CD8-positive, alpha-beta memory T cell (primary cell): ENCODE measurements around the gene ATP6V1G1. TPM values are rescaled to one million over a fixed set of nuclear protein-coding genes. Genes with fewer than 3 reads are reported as not detected.
A peak's percentile ranks its signal among the peaks of the same experiment; 100 is the strongest.

Source experiments
- CTCF ChIA-PET: fragments of 350-600 bp; sonication (Branson Sonifier 250); formaldehyde crosslinking; loops from one replicate; lab custom pipeline; 2021; ENCODE audit warnings: antibody characterized with exemption; lab: Charles Lee
- POLR2A ChIA-PET: fragments of 350-600 bp; sonication (Branson Sonifier 250); formaldehyde crosslinking; loops from one replicate; lab custom pipeline; 2021; ENCODE audit warnings: antibody characterized with exemption; lab: Charles Lee
- DNase-seq, 5 donors: peaks; one replicate each; pipeline versions ENCODE4 v3.0.0 to v3.0.0-alpha.2; 2020 to 2022; ENCODE audit warnings: mixed read lengths in 1 of 5
- H3K27ac ChIP-seq: one replicate; pipeline ENCODE4 v1.7.0; 2013; ENCODE audit warnings: low read depth, mild to moderate bottlenecking, low read length, moderate library complexity
- H3K27me3 ChIP-seq: 2 replicates; pipeline ENCODE4 v1.7.0; 2013; ENCODE audit warnings: low read length, mild to moderate bottlenecking; ENCODE audit not compliant: insufficient read depth, poor library complexity, severe bottlenecking
- H3K36me3 ChIP-seq: 2 replicates; pipeline ENCODE4 v1.7.0; 2013; ENCODE audit warnings: mild to moderate bottlenecking, low read length, moderate library complexity; ENCODE audit not compliant: insufficient read depth
- H3K4me1 ChIP-seq: 2 replicates; pipeline ENCODE4 v1.7.0; 2013; ENCODE audit warnings: mild to moderate bottlenecking, low read length, moderate library complexity; ENCODE audit not compliant: insufficient read depth
- H3K4me3 ChIP-seq: 2 replicates; pipeline ENCODE4 v1.7.0; 2013; ENCODE audit warnings: mild to moderate bottlenecking, low read length
- H3K9me3 ChIP-seq: 2 replicates; pipeline ENCODE4 v1.7.0; 2013; ENCODE audit warnings: mild to moderate bottlenecking, low read length
- H3K27ac Mint-ChIP-seq, 8 donors: one replicate each; pipeline ENCODE4 v1.8.0; 2020 to 2021; ENCODE audit warnings: mixed read lengths in 8 of 8, mild to moderate bottlenecking in 6 of 8, inconsistent platforms in 3 of 8, moderate library complexity in 3 of 8
- H3K27me3 Mint-ChIP-seq, 2 donors: one replicate each; pipeline ENCODE4 v1.8.0; 2020 to 2021; ENCODE audit warnings: mixed read lengths in 2 of 2, mild to moderate bottlenecking in 1 of 2, moderate library complexity in 1 of 2
- H3K36me3 Mint-ChIP-seq, 3 donors: one replicate each; pipeline ENCODE4 v1.8.0; 2020 to 2021; ENCODE audit warnings: mixed read lengths in 3 of 3, inconsistent platforms in 1 of 3, mild to moderate bottlenecking in 1 of 3
- H3K4me1 Mint-ChIP-seq, 3 donors: one replicate each; pipeline ENCODE4 v1.8.0; 2020 to 2021; ENCODE audit warnings: mixed read lengths in 3 of 3, inconsistent platforms in 1 of 3, mild to moderate bottlenecking in 1 of 3
- H3K4me3 Mint-ChIP-seq, 7 donors: one replicate each; pipeline ENCODE4 v1.8.0; 2020 to 2021; ENCODE audit warnings: mixed read lengths in 7 of 7, mild to moderate bottlenecking in 6 of 7, moderate library complexity in 4 of 7, inconsistent platforms in 2 of 7
- H3K9me3 Mint-ChIP-seq, 5 donors: one replicate each; pipeline ENCODE4 v1.8.0; 2020 to 2022; ENCODE audit warnings: mixed read lengths in 5 of 5, mild to moderate bottlenecking in 3 of 5, moderate library complexity in 2 of 5, inconsistent platforms in 1 of 5
- polyA plus RNA-seq: library from polyadenylated mRNA; unstranded; fragments of 300-500 nt; fragmentation: Illumina TruSeq; gene quantifications from one replicate; pipeline ENCODE4 v1.2.3, GENCODE V29; 2021
- total RNA-seq, 2 experiments: library from RNA; stranded (reverse); gene quantifications; one replicate each; pipeline ENCODE4 v1.2.3, GENCODE V29; 2021

Gene ATP6V1G1, protein sequence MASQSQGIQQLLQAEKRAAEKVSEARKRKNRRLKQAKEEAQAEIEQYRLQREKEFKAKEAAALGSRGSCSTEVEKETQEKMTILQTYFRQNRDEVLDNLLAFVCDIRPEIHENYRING
- 10 to 100 TPM; 48.2 to 49.0 TPM for total RNA-seq
- 278 TPM for polyA plus RNA-seq

DNA sequence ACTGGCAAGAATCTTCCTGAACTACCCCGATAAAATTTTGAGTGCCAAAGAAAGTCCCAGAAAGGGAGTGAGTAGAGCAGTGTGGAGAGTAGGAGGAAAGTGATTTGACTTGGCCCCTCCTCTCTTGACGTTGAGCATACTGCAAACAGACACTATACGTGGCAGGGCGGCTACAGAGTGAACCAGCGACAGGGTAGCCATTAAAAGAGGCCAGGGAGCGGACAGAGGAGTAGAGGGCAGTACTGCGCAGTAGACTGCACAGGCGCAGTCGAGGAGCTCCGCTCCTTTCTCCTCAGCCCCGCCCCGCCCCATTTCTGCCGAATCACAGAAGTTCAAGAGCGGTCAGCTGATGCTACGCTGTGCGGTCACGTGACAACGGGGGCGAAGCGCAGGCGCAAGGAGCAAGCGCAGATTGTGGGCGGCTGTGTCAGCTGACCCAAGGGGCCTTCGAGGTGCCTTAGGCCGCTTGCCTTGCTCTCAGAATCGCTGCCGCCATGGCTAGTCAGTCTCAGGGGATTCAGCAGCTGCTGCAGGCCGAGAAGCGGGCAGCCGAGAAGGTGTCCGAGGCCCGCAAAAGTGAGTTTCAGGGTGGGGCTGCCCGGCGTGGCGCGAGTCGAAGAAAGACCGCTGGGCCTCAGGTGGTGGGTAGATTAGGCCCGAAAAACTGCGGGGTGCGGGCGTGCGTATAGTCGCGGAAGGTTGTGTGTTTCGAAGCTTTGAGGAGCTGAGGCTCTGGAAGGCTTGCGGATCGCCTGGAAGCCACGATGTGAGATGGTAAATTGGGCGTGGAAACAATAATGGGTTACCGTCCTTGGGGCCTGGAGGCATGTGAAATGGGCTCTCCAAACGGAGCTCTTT lies at the start of gene ATP6V1G1:
TSS of gene ATP6V1G1 (plus strand) at position 425 of the 858 bp plus-strand sequence. CDS start at position 495, 70 bp downstream.
- H3K36me3 Mint-ChIP-seq = peaks cover 0 to 30% (median 5%) of the 10 kb centered on the region in 3 donors
- Histone ChIP-seq H3K4me1 (peaks cover 36% of the 10 kb centered on the region), H3K4me3 (peak within 1 kb of the TSS; percentile 81), H3K27me3 (no peaks in the 10 kb centered on the region), H3K27ac (peak within 1 kb of the TSS; percentile 91), H3K9me3 (no peaks in the 10 kb centered on the region), H3K36me3 (no peaks in the 10 kb centered on the region)
- DNase-seq = peak; percentile 96 to 99 (median 99)
- H3K27me3 Mint-ChIP-seq = peaks cover 0 to 5% of the 10 kb centered on the region in 2 donors
- H3K9me3 Mint-ChIP-seq = no peaks in the 10 kb centered on the region
- H3K4me1 Mint-ChIP-seq = peaks cover 50 to 55% (median 51%) of the 10 kb centered on the region in 3 donors
- CTCF ChIA-PET = interaction anchor here (0.8 to 1.4 kb wide), 8 partner anchors 11 to 93 kb away, joined by 3 to 11 read pairs (median 4); partner anchors contain the start of gene TMEM268
- H3K4me3 Mint-ChIP-seq = peak within 1 kb of the TSS; percentile 97 to 100 (median 99)
- peak within 1 kb of the TSS; percentile 98 to 100 (median 99) for H3K27ac Mint-ChIP-seq
- POLR2A ChIA-PET = interaction anchor here (0.5 to 2.0 kb wide), 11 partner anchors 10 to 342 kb away, joined by 3 to 22 read pairs (median 5); partner anchors contain the start of genes AKNA and TMEM268

DNA sequence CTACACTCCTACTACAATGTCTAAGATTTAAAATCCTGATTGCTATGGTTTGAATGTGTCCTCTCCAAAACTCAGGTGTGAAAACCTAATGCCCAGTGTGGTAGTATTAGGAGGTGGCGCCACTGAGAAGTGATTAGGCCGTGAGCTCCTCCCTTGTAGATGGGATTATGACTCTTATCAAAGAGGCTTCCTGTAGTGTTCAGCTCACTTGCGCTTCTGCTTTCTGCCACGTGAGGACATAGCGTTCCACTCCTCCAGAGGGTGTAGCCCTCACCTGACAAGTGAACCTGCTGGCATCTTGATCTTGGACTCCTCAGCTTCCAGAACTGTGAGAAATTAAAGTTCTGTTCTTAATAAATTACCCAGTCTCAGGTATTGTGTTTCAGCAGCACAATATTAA lies 49.3 kb upstream of the ATP6V1G1 start:
- H3K4me3 ChIP-seq = no peak overlapping the region
- DNase-seq = peak in 3 of 5 donors; percentile 7 to 52 (median 17)
- H3K27ac ChIP-seq = no peak overlapping the region
- Mint-ChIP-seq H3K36me3 (no peaks in the 10 kb centered on the region), H3K27me3 (peaks cover 2 to 10% of the 10 kb centered on the region in 2 donors), H3K4me3 (no peak overlapping the region), H3K9me3 (no peaks in the 10 kb centered on the region), H3K27ac (peak overlapping the region in 2 of 8 donors; percentile 6 to 81), H3K4me1 (peaks cover 0 to 5% (median 2%) of the 10 kb centered on the region in 3 donors)
- H3K27me3 ChIP-seq = no peaks in the 10 kb centered on the region
- no peaks in the 10 kb centered on the region for H3K4me1 ChIP-seq
- H3K36me3 ChIP-seq = no peaks in the 10 kb centered on the region
- POLR2A ChIA-PET = interaction anchor here (0.6 kb wide), 1 partner anchor 61 kb away, joined by 7 read pairs; no protein-coding TSS in a partner anchor
- CTCF ChIA-PET = interaction anchor here (0.9 to 1.5 kb wide), 6 partner anchors 9 to 133 kb away, joined by 3 to 6 read pairs (median 4); no protein-coding TSS in a partner anchor
- H3K9me3 ChIP-seq = no peaks in the 10 kb centered on the region

DNA sequence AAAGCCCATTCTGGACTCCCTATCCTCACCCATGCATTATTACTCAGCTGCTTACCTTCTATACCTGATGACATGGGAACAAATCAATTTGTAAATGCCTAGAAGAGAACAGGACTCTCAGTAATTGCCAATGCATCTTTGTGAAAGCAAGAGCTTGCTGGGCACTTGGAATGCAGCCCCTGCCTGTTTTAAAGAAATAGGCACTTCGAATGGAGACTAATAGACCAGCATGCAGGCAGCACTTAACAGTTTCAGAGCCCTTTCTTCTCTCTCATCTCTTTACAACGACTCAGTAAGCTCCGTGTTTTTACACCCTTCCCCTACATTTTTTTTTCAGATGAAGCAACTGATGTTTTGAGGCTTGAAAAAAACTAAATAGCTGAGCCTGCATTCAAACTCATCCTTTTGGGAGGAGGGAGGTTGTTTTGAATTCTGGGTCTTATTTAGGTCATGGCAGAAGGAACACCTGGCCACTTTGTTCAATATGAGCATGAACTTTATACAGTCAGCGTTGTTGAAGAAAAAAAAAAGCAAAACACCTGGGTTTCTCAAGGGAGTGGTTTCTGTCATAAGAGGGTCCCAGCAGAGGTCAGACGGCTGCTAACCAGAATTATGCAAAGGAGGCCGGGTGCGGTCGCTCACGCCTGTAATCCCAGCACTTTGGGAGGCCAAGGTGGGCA lies 47.7 kb upstream of the ATP6V1G1 start:
- Mint-ChIP-seq H3K9me3 (no peaks in the 10 kb centered on the region), H3K4me1 (peaks cover 0 to 5% (median 2%) of the 10 kb centered on the region in 3 donors), H3K4me3 (no peak overlapping the region), H3K36me3 (no peaks in the 10 kb centered on the region), H3K27ac (no peak overlapping the region), H3K27me3 (peaks cover 5% of the 10 kb centered on the region in 2 donors)
- no peaks in the 10 kb centered on the region for H3K36me3 ChIP-seq
- no peak overlapping the region for H3K4me3 ChIP-seq
- no peak for DNase-seq
- no peaks in the 10 kb centered on the region for H3K4me1 ChIP-seq
- no peak overlapping the region for H3K27ac ChIP-seq
- CTCF ChIA-PET = no interaction called here
- H3K27me3 ChIP-seq = no peaks in the 10 kb centered on the region
- H3K9me3 ChIP-seq = no peaks in the 10 kb centered on the region
- POLR2A ChIA-PET = no interaction called here

DNA sequence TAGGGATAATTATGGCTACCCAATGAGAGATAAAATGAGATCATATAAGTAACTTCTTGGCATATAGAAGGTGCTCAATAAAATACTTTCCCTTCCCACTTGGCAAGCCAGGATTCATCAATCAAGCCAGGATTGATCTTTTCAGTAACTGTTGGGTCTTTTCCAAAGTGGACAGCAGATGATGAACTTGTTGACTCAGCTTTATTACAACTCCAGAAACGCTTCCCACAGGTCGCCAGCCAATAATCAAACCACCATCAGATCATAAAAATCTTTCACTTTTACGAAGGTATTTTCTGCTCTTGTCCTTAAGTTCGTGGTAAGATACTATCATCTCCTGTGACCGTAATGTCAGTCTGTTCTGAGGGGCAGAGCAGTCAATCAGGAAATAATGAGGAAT lies 42.5 kb upstream of the ATP6V1G1 start:
- Mint-ChIP-seq H3K27me3 (peaks cover 11 to 26% of the 10 kb centered on the region in 2 donors), H3K4me1 (no peaks in the 10 kb centered on the region), H3K36me3 (peaks cover 0 to 9% (median 0%) of the 10 kb centered on the region in 3 donors), H3K4me3 (no peak overlapping the region), H3K27ac (no peak overlapping the region), H3K9me3 (no peaks in the 10 kb centered on the region)
- Histone ChIP-seq H3K36me3 (no peaks in the 10 kb centered on the region), H3K4me3 (no peak overlapping the region), H3K9me3 (no peaks in the 10 kb centered on the region), H3K27ac (no peak overlapping the region), H3K27me3 (peaks cover 3% of the 10 kb centered on the region), H3K4me1 (no peaks in the 10 kb centered on the region)
- ChIA-PET POLR2A (interaction anchor here (0.6 kb wide), 1 partner anchor 39 kb away, joined by 3 read pairs; no protein-coding TSS in a partner anchor), CTCF (no interaction called here)
- no peak for DNase-seq

DNA sequence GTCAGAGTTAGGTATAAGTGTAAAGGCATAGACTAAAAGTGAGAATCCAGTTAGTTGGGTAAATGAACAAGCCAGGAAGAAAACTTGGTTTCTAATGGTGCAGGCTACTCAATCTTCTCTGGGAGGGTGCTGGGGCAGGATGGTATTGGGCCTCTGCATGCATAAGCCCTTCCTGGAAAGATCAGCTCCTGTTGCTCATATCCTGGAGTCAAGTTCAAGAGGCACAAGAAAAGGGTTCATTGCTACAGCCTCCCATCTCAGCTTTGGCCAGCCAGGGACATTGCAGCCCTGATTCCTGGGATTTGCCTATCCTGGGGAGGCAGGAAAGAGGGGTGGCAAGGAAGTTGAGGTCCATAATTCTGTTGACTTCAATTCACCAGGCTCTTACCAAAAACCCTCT lies 40.7 kb upstream of the ATP6V1G1 start:
- ChIA-PET CTCF (interaction anchor here (0.6 to 1.8 kb wide), 2 partner anchors 11 to 14 kb away, joined by 3 to 6 read pairs; no protein-coding TSS in a partner anchor), POLR2A (no interaction called here)
- H3K4me3 ChIP-seq = no peak overlapping the region
- no peaks in the 10 kb centered on the region for H3K9me3 ChIP-seq
- DNase-seq = no peak
- H3K4me1 ChIP-seq = no peaks in the 10 kb centered on the region
- H3K4me3 Mint-ChIP-seq = no peak overlapping the region
- H3K27ac Mint-ChIP-seq = no peak overlapping the region
- no peaks in the 10 kb centered on the region for H3K36me3 ChIP-seq
- H3K4me1 Mint-ChIP-seq = no peaks in the 10 kb centered on the region
- H3K9me3 Mint-ChIP-seq = no peaks in the 10 kb centered on the region
- peaks cover 0 to 9% (median 0%) of the 10 kb centered on the region in 3 donors for H3K36me3 Mint-ChIP-seq
- peaks cover 3% of the 10 kb centered on the region for H3K27me3 ChIP-seq
- no peak overlapping the region for H3K27ac ChIP-seq
- H3K27me3 Mint-ChIP-seq = peaks cover 11 to 34% of the 10 kb centered on the region in 2 donors

DNA sequence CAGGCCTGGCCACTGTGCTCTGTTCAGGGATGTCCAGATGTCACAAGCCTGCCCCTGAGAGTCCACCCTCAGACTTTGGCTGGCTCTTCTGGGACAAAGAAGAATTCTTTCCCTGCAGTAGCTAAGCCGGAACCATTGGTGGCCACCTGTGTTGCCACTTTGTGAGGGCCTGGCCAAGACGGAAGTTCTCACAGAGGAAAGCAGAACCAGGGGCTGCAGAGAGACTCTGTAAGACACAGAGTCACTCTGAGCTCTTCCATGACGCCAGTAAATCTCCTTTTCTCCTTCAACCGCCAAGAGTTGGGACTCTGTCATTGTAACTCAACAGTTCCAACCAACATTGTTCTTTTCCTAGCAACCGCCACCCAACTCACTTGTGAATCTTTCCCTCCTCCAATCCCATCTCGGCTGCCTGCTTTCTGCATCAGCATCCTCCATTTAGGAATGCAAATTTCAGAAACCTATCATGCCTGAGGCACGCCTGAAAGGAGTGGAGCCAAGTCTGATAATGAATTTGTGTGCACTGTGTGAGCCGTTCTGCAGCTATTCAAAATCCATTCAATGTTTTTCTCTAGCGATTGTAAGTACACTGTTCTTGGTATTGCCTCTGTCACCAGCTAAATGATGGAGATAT lies 37.8 kb upstream of the ATP6V1G1 start:
- no peaks in the 10 kb centered on the region for H3K9me3 Mint-ChIP-seq
- ChIA-PET POLR2A (no interaction called here), CTCF (interaction anchor here (1.4 to 1.5 kb wide), 2 partner anchors 10 to 42 kb away, joined by 3 to 4 read pairs; no protein-coding TSS in a partner anchor)
- DNase-seq = no peak
- H3K27ac ChIP-seq = no peak overlapping the region
- peaks cover 8 to 38% of the 10 kb centered on the region in 2 donors for H3K27me3 Mint-ChIP-seq
- H3K36me3 Mint-ChIP-seq = peaks cover 0 to 9% (median 0%) of the 10 kb centered on the region in 3 donors
- no peak overlapping the region for H3K27ac Mint-ChIP-seq
- H3K4me3 ChIP-seq = no peak overlapping the region
- H3K27me3 ChIP-seq = peaks cover 3% of the 10 kb centered on the region
- no peak overlapping the region for H3K4me3 Mint-ChIP-seq
- H3K9me3 ChIP-seq = no peaks in the 10 kb centered on the region
- H3K4me1 ChIP-seq = no peaks in the 10 kb centered on the region
- no peaks in the 10 kb centered on the region for H3K36me3 ChIP-seq
- H3K4me1 Mint-ChIP-seq = no peaks in the 10 kb centered on the region
